ENCODE measurements around the gene STAT3.

GRCh38 chr17:42309986-42310786, 78.1 kb downstream of the STAT3 start:
- TF ChIP-seq CTCF (IDR thresholded peaks at IDR 0.05 in 4 of 5, conservative IDR thresholded peaks at IDR 0.05 in 1 of 5) (no peak), POLR2A (IDR thresholded peaks at IDR 0.05) (no peak)
